ENCODE results near the gene UBP1.

GRCh38 chr3:33392703-33393125 lies 47.5 kb downstream of the UBP1 start:
- TF ChIP-seq SIN3A (IDR thresholded peaks at IDR 0.05; ENCODE audit: low read depth) (no peak), POLR2A (IDR thresholded peaks at IDR 0.05; ENCODE audit: borderline replicate concordance, extremely low read depth, insufficient read depth, insufficient read length) (no peak), ATF3 (IDR thresholded peaks at IDR 0.05) (no peak), POLR2AphosphoS5 (IDR thresholded peaks at IDR 0.05; ENCODE audit: low read depth, low read length) (no peak), JUND (IDR thresholded peaks at IDR 0.05) (peak; percentile 43; the same call in 1 of the 2 replicates), EZH2phosphoT487 (IDR thresholded peaks at IDR 0.05; ENCODE audit: borderline replicate concordance) (no peak), EZH2 (IDR thresholded peaks at IDR 0.05) (no peak), ZFX (IDR thresholded peaks at IDR 0.05) (no peak), TCF7L2 (IDR thresholded peaks at IDR 0.05; ENCODE audit: borderline replicate concordance, extremely low read depth, insufficient read depth, insufficient read length) (no peak)
- TF ChIP-seq, protein P1, sequence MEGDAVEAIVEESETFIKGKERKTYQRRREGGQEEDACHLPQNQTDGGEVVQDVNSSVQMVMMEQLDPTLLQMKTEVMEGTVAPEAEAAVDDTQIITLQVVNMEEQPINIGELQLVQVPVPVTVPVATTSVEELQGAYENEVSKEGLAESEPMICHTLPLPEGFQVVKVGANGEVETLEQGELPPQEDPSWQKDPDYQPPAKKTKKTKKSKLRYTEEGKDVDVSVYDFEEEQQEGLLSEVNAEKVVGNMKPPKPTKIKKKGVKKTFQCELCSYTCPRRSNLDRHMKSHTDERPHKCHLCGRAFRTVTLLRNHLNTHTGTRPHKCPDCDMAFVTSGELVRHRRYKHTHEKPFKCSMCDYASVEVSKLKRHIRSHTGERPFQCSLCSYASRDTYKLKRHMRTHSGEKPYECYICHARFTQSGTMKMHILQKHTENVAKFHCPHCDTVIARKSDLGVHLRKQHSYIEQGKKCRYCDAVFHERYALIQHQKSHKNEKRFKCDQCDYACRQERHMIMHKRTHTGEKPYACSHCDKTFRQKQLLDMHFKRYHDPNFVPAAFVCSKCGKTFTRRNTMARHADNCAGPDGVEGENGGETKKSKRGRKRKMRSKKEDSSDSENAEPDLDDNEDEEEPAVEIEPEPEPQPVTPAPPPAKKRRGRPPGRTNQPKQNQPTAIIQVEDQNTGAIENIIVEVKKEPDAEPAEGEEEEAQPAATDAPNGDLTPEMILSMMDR (IDR thresholded peaks at IDR 0.05 in 2 of 3, conservative IDR thresholded peaks at IDR 0.05 in 1 of 3; ENCODE audit: borderline replicate concordance in 1 of 3, insufficient read depth in 1 of 3, low read depth in 2 of 3, low read length in 2 of 3) = no peak
- TF ChIP-seq, protein P2, sequence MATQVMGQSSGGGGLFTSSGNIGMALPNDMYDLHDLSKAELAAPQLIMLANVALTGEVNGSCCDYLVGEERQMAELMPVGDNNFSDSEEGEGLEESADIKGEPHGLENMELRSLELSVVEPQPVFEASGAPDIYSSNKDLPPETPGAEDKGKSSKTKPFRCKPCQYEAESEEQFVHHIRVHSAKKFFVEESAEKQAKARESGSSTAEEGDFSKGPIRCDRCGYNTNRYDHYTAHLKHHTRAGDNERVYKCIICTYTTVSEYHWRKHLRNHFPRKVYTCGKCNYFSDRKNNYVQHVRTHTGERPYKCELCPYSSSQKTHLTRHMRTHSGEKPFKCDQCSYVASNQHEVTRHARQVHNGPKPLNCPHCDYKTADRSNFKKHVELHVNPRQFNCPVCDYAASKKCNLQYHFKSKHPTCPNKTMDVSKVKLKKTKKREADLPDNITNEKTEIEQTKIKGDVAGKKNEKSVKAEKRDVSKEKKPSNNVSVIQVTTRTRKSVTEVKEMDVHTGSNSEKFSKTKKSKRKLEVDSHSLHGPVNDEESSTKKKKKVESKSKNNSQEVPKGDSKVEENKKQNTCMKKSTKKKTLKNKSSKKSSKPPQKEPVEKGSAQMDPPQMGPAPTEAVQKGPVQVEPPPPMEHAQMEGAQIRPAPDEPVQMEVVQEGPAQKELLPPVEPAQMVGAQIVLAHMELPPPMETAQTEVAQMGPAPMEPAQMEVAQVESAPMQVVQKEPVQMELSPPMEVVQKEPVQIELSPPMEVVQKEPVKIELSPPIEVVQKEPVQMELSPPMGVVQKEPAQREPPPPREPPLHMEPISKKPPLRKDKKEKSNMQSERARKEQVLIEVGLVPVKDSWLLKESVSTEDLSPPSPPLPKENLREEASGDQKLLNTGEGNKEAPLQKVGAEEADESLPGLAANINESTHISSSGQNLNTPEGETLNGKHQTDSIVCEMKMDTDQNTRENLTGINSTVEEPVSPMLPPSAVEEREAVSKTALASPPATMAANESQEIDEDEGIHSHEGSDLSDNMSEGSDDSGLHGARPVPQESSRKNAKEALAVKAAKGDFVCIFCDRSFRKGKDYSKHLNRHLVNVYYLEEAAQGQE (IDR thresholded peaks at IDR 0.05; ENCODE audit: low read depth) = no peak
